HEK293T (cell line): ENCODE measurements around the gene OGT.
"Not testable (repeated sequence)": the region's sequence is repeated elsewhere in the genome, so short reads cannot be mapped to it uniquely, and the experiment has no call there.

ENCODE experiments used
- CTCF ChIA-PET: fragments of 350-600 bp; formaldehyde crosslinking; extraction: SDS; loops from one replicate; lab custom pipeline; 2021; ENCODE audit warnings: antibody characterized with exemption, inconsistent platforms; lab: Yijun Ruan, JAX
- POLR2A ChIA-PET: fragments of 350-600 bp; formaldehyde crosslinking; extraction: SDS; loops from one replicate; lab custom pipeline; 2020; ENCODE audit warnings: antibody characterized with exemption, inconsistent platforms; lab: Yijun Ruan, JAX
- DNase-seq: peaks from one replicate; pipeline ENCODE4 v3.0.0; 2012; ENCODE audit warnings: mixed read lengths; ENCODE audit errors: extremely low spot score
- ARNT ChIP-seq: fragments of 450-650 bp; IDR thresholded peaks from 2 replicates; pipeline ENCODE4 v1.6.1; 2017; ENCODE audit warnings: mild to moderate bottlenecking
- BHLHE40 ChIP-seq: fragments of 450-650 bp; IDR thresholded peaks from 2 replicates; pipeline ENCODE4 v1.6.1; 2016; ENCODE audit warnings: mild to moderate bottlenecking, moderate library complexity, borderline replicate concordance
- CTBP1 ChIP-seq: fragments of 450-650 bp; IDR thresholded peaks from 2 replicates; pipeline ENCODE4 v1.6.1; 2016; ENCODE audit warnings: borderline replicate concordance
- ELF4 ChIP-seq: fragments of 450-650 bp; IDR thresholded peaks from 2 replicates; pipeline ENCODE4 v1.6.1; 2017; ENCODE audit warnings: antibody characterized with exemption
- FOXA1 ChIP-seq: fragments of 450-650 bp; IDR thresholded peaks from 2 replicates; pipeline ENCODE4 v1.6.1; 2016; ENCODE audit warnings: mild to moderate bottlenecking
- FOXK2 ChIP-seq: fragments of 450-650 bp; IDR thresholded peaks from 2 replicates; pipeline ENCODE4 v1.6.1; 2016; ENCODE audit warnings: mild to moderate bottlenecking
- FOXM1 ChIP-seq: fragments of 450-650 bp; IDR thresholded peaks from 2 replicates; pipeline ENCODE4 v1.6.1; 2017; ENCODE audit warnings: mild to moderate bottlenecking, borderline replicate concordance
- HDGF ChIP-seq: fragments of 450-650 bp; IDR thresholded peaks from 2 replicates; pipeline ENCODE4 v1.6.1; 2017; ENCODE audit warnings: antibody characterized with exemption, borderline replicate concordance
- L3MBTL2 ChIP-seq: fragments of 450-650 bp; conservative IDR thresholded peaks from 2 replicates; pipeline ENCODE4 v1.6.1; 2016; ENCODE audit warnings: mild to moderate bottlenecking
- LEF1 ChIP-seq: fragments of 450-650 bp; IDR thresholded peaks from 2 replicates; pipeline ENCODE4 v1.6.1; 2017; ENCODE audit warnings: mild to moderate bottlenecking, borderline replicate concordance
- NFRKB ChIP-seq: fragments of 450-650 bp; IDR thresholded peaks from 2 replicates; pipeline ENCODE4 v1.6.1; 2016; ENCODE audit warnings: mild to moderate bottlenecking, moderate library complexity
- PKNOX1 ChIP-seq: fragments of 450-650 bp; IDR thresholded peaks from 2 replicates; pipeline ENCODE4 v1.6.1; 2016
- SP1 ChIP-seq: fragments of 450-650 bp; IDR thresholded peaks from 2 replicates; pipeline ENCODE4 v1.6.1; 2017
- SUZ12 ChIP-seq: fragments of 450-650 bp; IDR thresholded peaks from 2 replicates; pipeline ENCODE4 v1.6.1; 2016; ENCODE audit warnings: mild to moderate bottlenecking
- TARDBP ChIP-seq: fragments of 450-650 bp; IDR thresholded peaks from 2 replicates; pipeline ENCODE4 v1.6.1; 2016
- ZNF384 ChIP-seq: fragments of 450-650 bp; IDR thresholded peaks from 2 replicates; pipeline ENCODE4 v1.6.1; 2016

OGT gene

GRCh38 chrX:71565474-71566041 is 32.7 kb downstream of the OGT start:
- POLR2A ChIA-PET: no interaction called here
- DNase-seq: no peak
- CTCF ChIA-PET: no interaction called here
- TF ChIP-seq L3MBTL2 (no peak), NFRKB (no peak), FOXK2 (no peak), PKNOX1 (no peak), ZNF384 (no peak), FOXM1 (no peak), FOXA1 (no peak), TARDBP (no peak), ARNT (no peak)

- CTCF ChIA-PET, POLR2A ChIA-PET, DNase-seq: not testable (repeated sequence)
These were observed 38.5 kb downstream of the OGT start for GRCh38 chrX:71571390-71571789.

GRCh38 chrX:71573590-71573989 is 40.7 kb downstream of the OGT start:
- CTCF ChIA-PET: no interaction called here
- POLR2A ChIA-PET: no interaction called here
- TF ChIP-seq ZNF384 (no peak), L3MBTL2 (no peak), FOXK2 (no peak), ARNT (no peak), HDGF (no peak)
- no peak for DNase-seq

- ChIA-PET CTCF (no interaction called here), POLR2A (no interaction called here)
- TF ChIP-seq FOXM1 (no peak), SUZ12 (no peak), TARDBP (no peak), PKNOX1 (no peak), ELF4 (no peak), NFRKB (no peak), FOXA1 (no peak), LEF1 (no peak), CTBP1 (no peak), SP1 (no peak), ZNF384 (no peak)
- no peak for DNase-seq
These were observed 44.8 kb downstream of the OGT start for GRCh38 chrX:71577682-71578081.

GRCh38 chrX:71578253-71579135 is 45.6 kb downstream of the OGT start, which contains the start of gene GCNA:
Gene GCNA (plus strand): TSS chrX:71578437. CDS start chrX:71580822, 2,385 bp downstream.
- no peak for DNase-seq
- CTCF ChIA-PET: no interaction called here
- POLR2A ChIA-PET: no interaction called here
- no peak for TF ChIP-seq LEF1
- no peak for TF ChIP-seq CTBP1
- TF ChIP-seq ZNF384: no peak
- TF ChIP-seq FOXM1: no peak
- TF ChIP-seq SP1: no peak
- TF ChIP-seq BHLHE40: no peak
- TF ChIP-seq TARDBP: no peak
- no peak for TF ChIP-seq HDGF
- no peak for TF ChIP-seq NFRKB
- TF ChIP-seq ARNT: no peak
- no peak for TF ChIP-seq PKNOX1
- TF ChIP-seq ELF4: no peak
- TF ChIP-seq SUZ12: no peak
- TF ChIP-seq L3MBTL2: no peak
- TF ChIP-seq FOXK2: no peak
- TF ChIP-seq FOXA1: no peak

GRCh38 chrX:71579136-71579989 is 46.5 kb downstream of the OGT start:
- CTCF ChIA-PET: no interaction called here
- no peak for TF ChIP-seq SP1
- TF ChIP-seq LEF1: no peak
- TF ChIP-seq NFRKB: no peak
- no peak for TF ChIP-seq ARNT
- TF ChIP-seq ZNF384: no peak
- TF ChIP-seq HDGF: no peak
- no peak for TF ChIP-seq FOXK2
- no peak for TF ChIP-seq PKNOX1
- no peak for TF ChIP-seq FOXM1
- no peak for TF ChIP-seq L3MBTL2
- TF ChIP-seq CTBP1: no peak
- TF ChIP-seq BHLHE40: no peak
- DNase-seq: no peak
- POLR2A ChIA-PET: no interaction called here
